ENCODE data around the gene TSNAX. TPM values are rescaled to one million over a fixed set of nuclear protein-coding genes. Genes with fewer than 3 reads are reported as not detected.
A peak's percentile ranks its signal among the peaks of the same experiment; 100 is the strongest.

Gene TSNAX
- total and polyA plus RNA-seq, 12 donors = 11.6 to 98.3 (median 42.2) TPM

GRCh38 chr1:231612393-231613089 lies 84.1 kb downstream of the TSNAX start:
- Histone ChIP-seq H3K9me3 (replicated peaks in 1 of 3) (no peaks in the 10 kb centered on the region), H3K4me3 (no peak overlapping the region), H3K4me1 (replicated peaks in 1 of 2) (peaks cover 0 to 6% of the 10 kb centered on the region in 2 donors), H3K27me3 (no peaks in the 10 kb centered on the region), H3K27ac (no peak overlapping the region), H3K36me3 (replicated peaks in 1 of 2) (no peaks in the 10 kb centered on the region)
- TF ChIP-seq POLR2A (IDR thresholded peaks at IDR 0.05) (no peak), CTCF (IDR thresholded peaks at IDR 0.05) (no peak)
- intact Hi-C loops (cut with DNase I) = no loop called here
- DNase-seq = peak in 2 of 7 donors; percentile 23 to 24
- 66 to 82% (median 79%) methylated on average over 10 of the region's 10 CpGs for WGBS, 4 donors

- TF ChIP-seq CTCF (IDR thresholded peaks at IDR 0.05) (no peak), POLR2A (IDR thresholded peaks at IDR 0.05) (no peak)
- peak in 1 of 7 donors; percentile 9 for DNase-seq
- Histone ChIP-seq H3K9me3 (replicated peaks in 1 of 3) (no peaks in the 10 kb centered on the region), H3K4me3 (no peak overlapping the region), H3K36me3 (replicated peaks in 1 of 2) (no peaks in the 10 kb centered on the region), H3K27ac (no peak overlapping the region), H3K27me3 (no peaks in the 10 kb centered on the region), H3K4me1 (replicated peaks in 1 of 2) (peaks cover 0 to 6% of the 10 kb centered on the region in 2 donors)
- WGBS, 4 donors = 42 to 53% (median 50%) methylated on average over 7 of the region's 7 CpGs
- intact Hi-C loops (cut with DNase I) = no loop called here
Measured at GRCh38 chr1:231613419-231614349, 85.2 kb downstream of the TSNAX start.

Other genes starting within 250 kb of the TSNAX start
- gene EXOC8, start 190.8 kb upstream of the TSNAX start, total RNA-seq = 10 to 100 TPM in 8 of 9 donors, 1 to 10 TPM in 1; 9.6 to 21.1 (median 14.9) TPM
- gene EXOC8, start 190.8 kb upstream of the TSNAX start, polyA plus RNA-seq = 10 to 100 TPM in 1 of 3 donors, 1 to 10 TPM in 2; 2.4 to 11.9 (median 3.5) TPM
- gene SPRTN, start 190.4 kb upstream of the TSNAX start, total RNA-seq = 10 to 100 TPM in 6 of 9 donors, 1 to 10 TPM in 3; 6.3 to 18.5 (median 11.0) TPM
- gene SPRTN, start 190.4 kb upstream of the TSNAX start, polyA plus RNA-seq = 10 to 100 TPM in 1 of 3 donors, 1 to 10 TPM in 2; 3.9 to 14.0 (median 5.1) TPM
- 10 to 100 TPM; 33.4 to 75.6 (median 50.8) TPM for gene EGLN1, start 106.4 kb upstream of the TSNAX start, total RNA-seq
- 10 to 100 TPM in 1 of 3 donors, 1 to 10 TPM in 2; 7.9 to 72.3 (median 8.8) TPM for gene EGLN1, start 106.4 kb upstream of the TSNAX start, polyA plus RNA-seq
- gene DISC1, start 98.1 kb downstream of the TSNAX start, total RNA-seq = 10 to 100 TPM in 5 of 9 donors, 1 to 10 TPM in 4; 7.1 to 21.0 (median 14.3) TPM
- 1 to 10 TPM; 1.0 to 3.1 (median 1.7) TPM for gene DISC1, start 98.1 kb downstream of the TSNAX start, polyA plus RNA-seq

Measured in adrenal gland (tissue), 12 donors.